GM11168 (cell line): ENCODE results near the gene VCAN.

Experiments used
- in situ Hi-C: fragments of 300-500 bp; cut with MboI; formaldehyde crosslinking; loops from one replicate; pipeline ENCODE4 v1.12.0; 2022; ENCODE audit warnings: low sequenced_read_pairs; ENCODE audit not compliant: unreplicated experiment

VCAN gene

DNA sequence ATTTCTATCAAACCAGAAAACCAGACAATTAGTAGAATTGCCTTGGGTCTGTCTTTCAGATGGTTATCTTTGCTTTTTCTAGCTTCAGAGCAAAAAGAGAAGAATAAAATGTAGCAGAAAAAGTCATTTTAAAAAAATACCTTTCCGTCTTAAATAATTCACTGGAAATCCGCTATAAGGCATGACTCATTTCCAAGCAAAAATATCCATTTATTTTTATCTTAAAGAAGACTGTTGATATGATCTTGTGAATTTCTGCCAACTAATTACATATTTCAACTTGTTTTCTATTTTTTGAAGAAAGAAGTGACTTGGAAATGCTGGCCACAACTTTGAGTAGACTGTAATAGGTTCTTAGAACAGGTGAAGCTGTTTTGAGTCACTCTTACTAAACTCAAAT is 83.7 kb downstream of the VCAN start:
- in situ Hi-C loops, result loop anchor here (25.0 kb wide), 1 partner anchor 918 kb away; no protein-coding TSS in a partner anchor

DNA sequence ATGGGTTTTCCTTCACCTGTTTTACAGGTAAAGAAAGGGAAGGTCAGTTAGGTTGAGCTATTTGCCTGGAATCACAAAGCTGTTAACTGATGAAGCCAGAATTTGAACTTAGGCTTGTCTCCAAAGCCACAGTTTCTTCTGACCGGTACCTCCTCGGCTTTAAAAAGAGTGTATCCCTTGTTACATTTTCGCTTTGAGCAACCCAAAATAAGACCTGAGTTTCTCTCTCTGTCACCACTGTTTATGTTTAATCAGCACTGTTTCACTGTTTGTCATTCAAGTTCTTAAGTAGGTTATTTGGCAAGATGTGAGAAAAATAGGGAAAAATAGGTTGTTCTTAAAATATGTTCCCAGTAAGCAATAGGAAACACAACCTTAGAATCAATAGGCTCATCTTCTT is 84.6 kb downstream of the VCAN start:
- in situ Hi-C loops, result loop anchor here (25.0 kb wide), 1 partner anchor 919 kb away; no protein-coding TSS in a partner anchor

GRCh38 chr5:83559118-83559785 is 87.7 kb downstream of the VCAN start:
- in situ Hi-C loops, result loop anchor here (25.0 kb wide), 1 partner anchor 922 kb away; no protein-coding TSS in a partner anchor

- in situ Hi-C loops, result loop anchor here (25.0 kb wide), 1 partner anchor 925 kb away; no protein-coding TSS in a partner anchor
These were observed 90.6 kb downstream of the VCAN start for GRCh38 chr5:83562071-83562606.

- in situ Hi-C loops, result loop anchor here (25.0 kb wide), 1 partner anchor 926 kb away; no protein-coding TSS in a partner anchor
These were observed 91.4 kb downstream of the VCAN start for GRCh38 chr5:83562791-83563557.

DNA sequence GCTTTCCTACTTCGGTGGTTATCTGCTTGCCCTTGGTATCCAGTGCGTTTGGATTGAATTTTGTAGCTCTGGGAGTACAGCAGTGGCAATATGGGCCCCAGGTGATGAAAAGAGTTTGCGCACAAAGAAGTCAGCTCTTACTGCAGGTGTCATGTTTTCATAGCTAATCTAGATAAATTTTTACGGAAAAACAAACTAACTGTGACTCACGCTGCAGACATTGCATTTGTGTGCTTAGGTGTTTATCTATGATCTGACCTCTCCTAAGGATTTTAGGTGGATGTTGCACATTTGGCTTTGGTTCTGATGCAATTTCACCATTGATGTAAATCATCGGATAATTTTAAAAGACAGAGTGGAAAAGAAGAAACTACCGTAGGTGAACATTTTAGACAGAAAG is 92.1 kb downstream of the VCAN start:
- in situ Hi-C loops, result loop anchor here (25.0 kb wide), 1 partner anchor 926 kb away; no protein-coding TSS in a partner anchor

DNA sequence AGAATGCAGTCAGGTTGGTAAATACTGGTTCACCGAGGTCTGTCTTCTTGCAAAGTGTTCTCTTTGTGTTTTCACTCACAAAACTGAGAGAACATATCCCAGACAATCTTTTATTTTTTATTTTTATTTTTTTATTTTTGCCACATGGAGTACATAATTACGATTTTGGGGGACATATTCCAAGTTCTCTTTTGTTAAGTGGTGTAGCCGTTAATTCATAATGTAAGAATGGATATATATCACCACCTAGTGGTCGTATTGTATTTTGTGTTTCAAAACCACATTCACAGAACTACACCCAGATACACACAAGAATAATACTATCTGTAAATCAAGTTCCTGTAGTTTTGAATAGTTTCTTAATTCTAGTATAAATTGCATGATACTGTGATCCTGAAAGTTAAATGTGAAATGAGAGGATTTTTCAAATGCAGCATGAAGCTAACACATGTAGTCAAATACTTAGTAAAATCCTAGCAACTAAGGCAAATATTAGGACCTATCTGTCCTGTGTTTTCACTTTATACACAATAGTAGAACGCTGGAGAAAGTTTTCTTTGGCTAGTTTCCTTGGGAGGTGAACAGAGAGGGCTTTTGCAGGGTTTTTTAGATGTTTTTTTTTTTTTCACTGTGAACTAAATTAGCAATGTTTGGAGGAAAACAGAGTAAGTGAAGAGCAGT is 92.7 kb downstream of the VCAN start:
- in situ Hi-C loops, result loop anchor here (25.0 kb wide), 1 partner anchor 927 kb away; no protein-coding TSS in a partner anchor

- in situ Hi-C loops, result loop anchor here (5.0 to 25.0 kb wide), 2 partner anchors 930 to 1210 kb away; no protein-coding TSS in a partner anchor
These were observed 96.2 kb downstream of the VCAN start for GRCh38 chr5:83567741-83568140.

GRCh38 chr5:83568186-83568585 is 96.6 kb downstream of the VCAN start:
- in situ Hi-C loops, result loop anchor here (5.0 to 25.0 kb wide), 2 partner anchors 931 to 1211 kb away; no protein-coding TSS in a partner anchor

- in situ Hi-C loops, result loop anchor here (25.0 kb wide), 1 partner anchor 934 kb away; no protein-coding TSS in a partner anchor
These were observed 99.4 kb downstream of the VCAN start for GRCh38 chr5:83570916-83571315.

DNA sequence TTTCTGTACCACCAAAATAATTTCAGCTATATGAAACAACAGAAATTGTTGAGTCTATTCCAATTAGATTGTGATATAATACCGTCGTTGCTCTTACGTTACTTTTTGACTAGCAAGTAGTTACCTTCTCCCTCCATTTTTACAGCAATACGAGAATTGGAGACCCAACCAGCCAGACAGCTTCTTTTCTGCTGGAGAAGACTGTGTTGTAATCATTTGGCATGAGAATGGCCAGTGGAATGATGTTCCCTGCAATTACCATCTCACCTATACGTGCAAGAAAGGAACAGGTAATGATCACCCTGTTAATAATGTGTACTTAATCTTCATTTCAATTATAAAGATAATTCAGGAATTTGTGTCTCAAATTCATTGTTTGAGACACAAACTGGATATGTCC is 100.7 kb downstream of the VCAN start:
- in situ Hi-C loops, result loop anchor here (25.0 kb wide), 1 partner anchor 935 kb away; no protein-coding TSS in a partner anchor

DNA sequence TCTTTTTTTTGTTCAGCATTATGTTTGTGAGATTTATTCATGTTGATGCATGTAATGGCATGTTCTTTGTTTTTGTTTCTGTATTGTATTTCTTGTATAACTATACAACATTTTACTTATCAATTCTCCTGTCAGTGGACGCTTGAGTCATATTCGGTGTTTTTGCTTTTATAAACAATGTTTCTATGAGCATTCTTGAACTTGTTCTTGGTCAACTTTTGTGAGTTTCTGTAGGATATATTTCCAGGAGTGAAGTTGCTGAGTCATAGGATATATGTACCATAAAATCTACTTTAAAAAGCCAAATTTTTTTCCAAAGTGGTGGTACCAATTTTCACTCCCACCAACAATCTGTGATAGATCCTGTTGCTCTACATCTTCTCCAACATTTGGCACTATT is 104.8 kb downstream of the VCAN start:
- in situ Hi-C loops, result no loop called here

DNA sequence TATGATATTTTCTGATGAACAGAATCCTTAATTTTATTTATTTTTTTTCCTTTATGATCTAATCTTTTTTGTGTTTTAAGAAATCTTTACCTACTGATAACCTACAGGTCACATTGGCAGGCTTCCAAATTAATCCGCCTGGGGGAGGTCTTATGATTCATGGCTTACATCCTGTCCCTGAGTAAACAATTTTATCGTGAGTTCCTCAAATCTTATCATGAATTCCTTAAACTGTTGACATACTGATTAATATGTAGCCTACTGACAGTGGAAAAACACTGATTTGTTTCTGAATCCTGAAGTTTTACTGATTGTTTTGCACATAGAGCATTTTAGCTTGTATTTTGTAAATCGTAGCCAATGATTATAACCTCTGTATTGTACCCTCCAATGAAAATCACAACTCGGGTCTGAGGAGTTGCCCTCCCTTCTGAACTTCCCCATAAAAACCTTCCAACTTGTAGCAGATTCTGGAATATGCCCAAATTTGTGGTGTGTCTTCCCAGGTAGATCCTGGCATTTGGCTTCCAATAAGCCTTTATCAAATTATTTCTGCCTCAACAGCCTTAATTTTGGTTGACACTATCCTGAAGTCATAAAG is 105.6 kb downstream of the VCAN start:
- in situ Hi-C loops, result no loop called here

GRCh38 chr5:83583859-83584258 is 112.3 kb downstream of the VCAN start:
- in situ Hi-C loops, result no loop called here

- in situ Hi-C loops, result no loop called here
These were observed 115.6 kb downstream of the VCAN start for GRCh38 chr5:83586874-83587776.

- in situ Hi-C loops, result no loop called here
These were observed 118.2 kb downstream of the VCAN start for GRCh38 chr5:83589786-83590185.

DNA sequence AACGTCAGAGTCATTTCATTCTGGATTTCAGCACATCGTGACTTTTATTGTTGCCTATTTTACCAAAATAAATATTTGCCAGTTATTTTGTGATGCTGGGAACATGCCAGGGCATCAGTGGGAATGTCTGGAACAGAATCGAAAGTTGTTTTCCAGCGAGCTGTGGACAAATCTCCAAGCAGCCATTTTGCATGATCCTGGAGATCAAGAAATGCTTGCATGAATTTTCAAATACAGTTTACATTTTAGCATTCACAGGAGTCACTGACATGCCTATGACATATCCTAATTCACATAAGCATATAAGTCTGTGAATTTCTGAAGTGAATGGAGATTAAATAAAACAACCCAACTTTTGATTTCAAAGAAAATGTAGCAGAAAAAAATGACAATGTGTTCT is 119.4 kb downstream of the VCAN start:
- in situ Hi-C loops, result no loop called here

- in situ Hi-C loops, result no loop called here
These were observed 123.7 kb downstream of the VCAN start for GRCh38 chr5:83595217-83595616.

DNA sequence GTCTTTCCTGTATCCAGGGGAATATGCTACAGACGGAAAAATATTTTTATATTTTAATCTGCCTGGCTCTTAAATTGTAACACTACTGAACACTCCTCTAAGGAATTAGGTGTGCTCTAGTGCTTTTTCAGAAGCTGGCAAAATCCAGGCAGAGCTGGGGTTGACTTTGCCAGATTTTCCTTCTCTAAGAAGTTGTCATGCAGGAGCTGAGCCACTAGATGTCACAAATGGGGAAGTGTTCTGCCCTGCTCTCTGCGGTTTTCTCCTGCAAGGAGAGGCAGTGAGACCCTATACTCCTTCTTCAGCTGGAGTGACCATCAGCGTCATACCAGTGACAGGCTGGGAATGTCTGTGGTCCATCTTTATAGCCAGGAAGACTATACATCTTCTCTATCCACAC is 136.6 kb downstream of the VCAN start:
- in situ Hi-C loops, result no loop called here
